Left kidney (tissue), 2 donors: ENCODE data around the gene DNAH8. TPM values are rescaled to one million over a fixed set of nuclear protein-coding genes. Genes with fewer than 3 reads are reported as not detected.
"Not testable (repeated sequence)": the region's sequence is repeated elsewhere in the genome, so short reads cannot be mapped to it uniquely, and the experiment has no call there.

Experiments used
- DNase-seq: peaks from one replicate; pipeline ENCODE4 v3.0.0-alpha.2; 2013
- polyA plus RNA-seq: library from polyadenylated mRNA; unstranded; fragments of 120-200 nt; gene quantifications from one replicate; pipeline ENCODE4 v1.2.1, GENCODE V29; 2013; ENCODE audit not compliant: insufficient read length

The DNAH8 gene
- polyA plus RNA-seq, 1 donor = 0.90 TPM

DNA sequence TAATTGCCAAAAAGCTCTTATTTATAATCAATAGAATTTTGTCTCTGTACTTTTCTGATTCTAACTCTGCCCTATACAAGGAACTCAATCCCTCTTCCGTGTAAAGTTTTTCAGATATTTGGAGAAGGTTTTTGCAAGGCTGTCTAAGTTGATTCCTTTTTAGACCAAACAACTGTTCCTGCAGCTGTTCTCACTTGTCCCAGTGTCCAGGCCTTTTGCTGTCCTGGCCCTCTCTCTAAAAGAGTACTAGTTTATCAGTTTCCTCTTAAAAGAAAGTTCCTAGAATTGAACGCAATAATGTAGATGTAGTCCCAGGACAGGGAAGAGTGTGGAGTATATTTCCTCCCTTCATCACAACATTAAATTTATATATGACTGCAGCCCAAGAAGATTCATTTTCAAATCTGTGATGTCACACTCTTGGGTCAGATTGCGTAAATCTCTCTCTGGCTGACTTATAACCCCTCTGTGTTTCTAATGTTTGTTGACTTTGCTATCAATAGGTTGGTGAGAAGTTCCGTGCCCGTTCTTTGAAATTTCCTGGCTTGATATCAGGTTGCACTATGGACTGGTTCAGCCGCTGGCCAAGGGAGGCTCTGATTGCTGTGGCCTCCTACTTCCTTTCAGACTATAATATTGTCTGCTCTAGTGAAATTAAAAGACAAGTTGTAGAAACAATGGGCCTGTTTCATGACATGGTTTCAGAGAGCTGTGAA, 194.1 kb downstream of the DNAH8 start:
- peak; percentile 14 for DNase-seq

- DNase-seq = no peak
Observed at GRCh38 chr6:38910207-38910606, 195.1 kb downstream of the DNAH8 start.

DNA sequence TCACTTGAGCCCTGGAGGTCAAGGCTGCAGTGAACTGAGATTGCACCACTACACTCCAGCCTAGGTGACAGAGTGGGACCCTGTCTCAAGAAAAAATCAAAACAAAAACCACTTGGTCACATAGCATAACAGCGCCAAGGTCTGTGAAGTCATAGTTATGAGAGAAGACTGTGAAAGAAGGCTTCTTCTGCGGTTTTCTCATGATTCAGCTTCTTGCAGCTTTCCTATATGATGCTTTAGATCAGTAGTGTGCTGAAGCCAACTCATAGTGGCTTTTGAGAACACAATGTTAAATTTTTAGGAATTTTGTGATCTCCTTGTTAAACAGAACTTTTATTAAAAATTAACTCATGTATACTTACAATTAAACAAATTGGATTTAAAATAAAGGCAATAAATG, 197.3 kb downstream of the DNAH8 start:
- no peak for DNase-seq

DNA sequence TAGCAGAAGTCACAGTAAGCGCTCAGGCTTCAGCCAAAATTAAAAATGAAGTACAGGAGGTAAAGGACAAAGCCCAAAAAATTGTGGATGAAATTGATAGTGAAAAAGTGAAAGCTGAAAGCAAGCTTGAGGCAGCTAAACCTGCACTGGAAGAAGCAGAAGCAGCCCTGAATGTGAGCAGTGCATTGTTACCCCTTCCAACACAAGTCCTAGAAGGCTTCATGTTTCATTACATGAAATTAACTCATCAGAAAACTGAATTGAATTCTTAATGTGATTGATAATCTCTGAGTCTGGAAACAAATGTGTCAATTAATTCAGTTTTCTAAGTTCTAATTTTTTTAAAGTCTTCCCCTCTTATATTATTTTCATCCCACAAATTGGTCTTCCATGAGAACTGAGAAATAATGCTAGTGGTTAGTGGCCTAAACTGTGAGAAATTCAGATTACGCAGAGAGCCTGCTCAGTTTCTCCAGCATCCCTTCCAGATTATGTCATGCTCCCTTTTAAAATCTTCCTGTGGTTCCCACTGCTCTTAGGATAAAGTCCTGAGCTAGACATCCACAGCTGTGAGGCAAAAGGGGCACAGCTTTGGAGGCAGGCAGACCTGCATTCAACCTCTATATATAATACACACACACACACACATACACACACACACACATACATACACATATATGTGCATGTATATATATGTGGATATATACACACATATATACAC, 200.3 kb downstream of the DNAH8 start:
- DNase-seq = no peak

- DNase-seq = not testable (repeated sequence)
Observed at GRCh38 chr6:38921540-38921939, 206.4 kb downstream of the DNAH8 start.

GRCh38 chr6:38924791-38925509, 209.8 kb downstream of the DNAH8 start:
- DNase-seq = no peak

DNA sequence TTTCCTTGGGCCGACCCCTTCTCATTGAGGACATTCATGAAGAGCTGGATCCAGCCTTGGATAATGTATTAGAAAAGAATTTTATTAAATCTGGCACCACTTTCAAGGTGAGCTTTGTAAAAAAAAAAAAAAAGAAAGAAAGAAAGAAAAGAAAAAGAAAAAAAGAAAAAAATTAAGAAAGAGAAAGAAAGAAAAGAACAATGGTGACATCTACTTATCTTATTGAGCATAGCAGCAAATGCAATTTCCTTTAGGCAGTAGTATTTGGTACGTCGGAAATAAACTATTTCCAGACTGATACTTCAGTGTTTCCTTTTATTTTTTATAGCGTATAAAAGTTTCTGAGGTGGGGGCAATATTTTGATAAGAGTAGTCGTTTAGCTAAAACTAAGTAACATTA, 214.4 kb downstream of the DNAH8 start:
- no peak for DNase-seq

GRCh38 chr6:38933426-38933825, 218.3 kb downstream of the DNAH8 start:
- peak; percentile 4 for DNase-seq

GRCh38 chr6:38935051-38935450, 219.9 kb downstream of the DNAH8 start:
- no peak for DNase-seq

GRCh38 chr6:38937839-38938613, 222.9 kb downstream of the DNAH8 start:
- no peak for DNase-seq

DNA sequence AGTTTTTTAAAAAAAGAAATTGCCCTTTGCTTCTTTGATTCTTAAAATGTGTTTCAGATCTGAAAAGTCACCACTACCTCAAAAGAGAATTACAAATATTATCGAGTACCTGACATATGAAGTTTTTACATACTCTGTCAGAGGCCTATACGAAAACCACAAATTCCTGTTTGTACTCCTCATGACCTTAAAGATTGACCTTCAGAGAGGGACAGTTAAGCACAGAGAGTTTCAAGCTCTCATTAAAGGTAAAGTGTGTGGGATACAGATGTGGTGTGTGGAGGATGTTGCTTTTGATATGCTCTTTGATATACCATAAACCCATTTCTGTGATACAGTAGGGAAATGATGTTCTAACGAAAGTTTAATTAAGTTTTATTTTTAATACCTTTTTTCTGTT, 223.6 kb downstream of the DNAH8 start:
- DNase-seq = no peak

- DNase-seq = no peak
Observed at GRCh38 chr6:38942442-38942841, 227.3 kb downstream of the DNAH8 start.

- DNase-seq = no peak
Observed at GRCh38 chr6:38942965-38943364, 227.9 kb downstream of the DNAH8 start.

GRCh38 chr6:38943964-38944363, 228.9 kb downstream of the DNAH8 start:
- no peak for DNase-seq

DNA sequence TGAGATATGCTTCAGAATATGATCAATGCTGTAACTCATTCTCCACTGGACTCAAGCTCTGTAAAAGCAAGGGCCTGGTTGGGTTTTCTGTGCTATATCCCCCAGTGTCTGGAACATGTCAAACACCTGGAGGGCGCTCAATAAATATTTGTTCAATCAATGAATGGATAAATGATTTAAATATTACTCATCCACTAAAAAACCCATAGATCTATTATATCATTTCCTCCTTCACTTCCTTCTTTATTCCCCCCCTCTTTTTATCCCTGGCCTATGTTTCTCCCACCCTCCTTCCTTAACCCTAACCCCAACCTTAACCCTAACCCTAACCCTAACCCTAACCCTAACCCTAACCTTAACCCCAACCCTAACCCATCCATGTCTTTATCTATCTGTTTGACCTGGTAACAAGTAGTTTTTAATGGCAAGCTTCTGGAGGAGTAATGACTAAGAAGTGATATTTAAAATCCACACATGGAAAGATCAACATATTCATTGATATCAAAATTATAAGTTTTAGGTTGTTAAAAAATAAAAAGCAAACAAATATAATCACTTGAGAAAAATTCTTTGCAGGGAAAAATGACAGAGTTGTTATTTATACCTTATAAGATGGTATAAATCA, 229.7 kb downstream of the DNAH8 start:
- no peak for DNase-seq

GRCh38 chr6:38955861-38956260, 240.8 kb downstream of the DNAH8 start:
- no peak for DNase-seq

DNA sequence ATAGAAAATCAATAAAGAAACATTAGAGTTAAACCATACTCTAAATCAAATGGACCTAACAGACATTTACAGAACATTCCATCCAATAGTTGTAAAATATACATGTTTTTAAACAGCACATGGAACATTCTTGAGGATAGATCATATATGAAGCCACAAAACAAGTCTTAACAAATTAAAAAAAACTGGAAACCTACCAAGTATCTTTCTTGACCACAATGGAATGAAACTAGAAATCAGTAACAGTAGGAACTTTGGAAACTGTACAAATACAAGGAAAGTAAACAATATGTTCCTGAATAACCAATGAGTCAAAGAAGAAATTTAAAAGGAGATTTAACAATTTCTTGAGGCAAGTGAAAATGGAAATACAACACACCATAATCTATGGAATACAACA, 242.3 kb downstream of the DNAH8 start:
- no peak for DNase-seq

DNA sequence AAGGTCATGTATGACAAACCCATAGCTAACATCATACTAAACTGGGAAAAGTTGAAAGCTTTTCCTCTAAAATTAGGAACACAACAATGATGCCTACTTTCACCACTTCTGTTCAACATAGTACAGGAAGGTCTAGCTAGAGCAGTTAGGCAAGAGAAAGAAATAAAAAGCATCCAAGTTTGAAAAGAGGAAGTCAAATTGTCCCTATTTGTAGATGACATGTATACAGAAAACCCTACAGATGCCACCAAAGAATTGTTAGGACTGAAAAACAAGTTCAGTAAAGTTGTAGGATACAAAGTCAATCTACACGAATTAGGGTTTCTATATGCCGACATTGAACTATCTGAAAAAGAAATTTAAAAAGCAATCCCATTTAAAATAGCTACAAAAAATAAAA, 244.0 kb downstream of the DNAH8 start:
- no peak for DNase-seq

- DNase-seq = no peak
Observed at GRCh38 chr6:38968702-38969149, 253.6 kb downstream of the DNAH8 start.

GRCh38 chr6:38973178-38974057, 258.3 kb downstream of the DNAH8 start:
- DNase-seq = peak; percentile 46
